Cardiac fibroblast (primary cell): ENCODE results near the gene WSCD1.

Experiments used
- DNase-seq, 2 donors: peaks; one replicate each; pipeline versions ENCODE4 v3.0.0 to v3.0.0-alpha.2; 2010; ENCODE audit warnings: low read depth in 2 of 2
- H3K4me3 ChIP-seq, 2 donors: replicated peaks in 1 of 2; 1 replicate in 1 of 2; 2 replicates in 1 of 2; pipeline ENCODE4 v1.5.1; 2011; ENCODE audit warnings: low read depth in 2 of 2, low read length in 2 of 2, mild to moderate bottlenecking in 2 of 2, moderate library complexity in 1 of 2
- TF ChIP-seq, protein P1 (sequence below): IDR thresholded peaks from one replicate; pipeline ENCODE4 v1.5.1; 2011; ENCODE audit warnings: low read depth, mild to moderate bottlenecking, low read length, inconsistent platforms

Gene WSCD1

DNA sequence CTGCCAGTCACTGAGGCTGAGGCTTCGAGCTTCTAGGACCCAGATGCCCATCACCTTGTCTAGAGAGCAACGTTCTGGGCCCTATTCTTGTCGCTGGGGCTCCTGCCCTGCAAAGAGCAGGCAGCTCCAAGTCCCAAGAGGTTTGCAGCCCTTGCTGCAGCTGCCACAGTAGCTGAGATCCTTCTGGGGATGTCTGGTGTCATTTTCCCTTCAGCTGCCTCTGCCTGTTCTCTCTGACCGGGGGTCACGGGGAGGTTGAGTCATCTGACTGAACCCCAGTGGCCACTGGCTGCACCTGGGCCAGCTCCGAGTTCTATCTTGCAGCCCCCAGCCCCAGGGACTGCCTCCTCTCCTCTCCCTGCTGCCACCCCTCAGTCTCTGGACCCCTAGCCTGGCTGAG, 4.9 kb downstream of the WSCD1 start:
- TF ChIP-seq, protein P1, sequence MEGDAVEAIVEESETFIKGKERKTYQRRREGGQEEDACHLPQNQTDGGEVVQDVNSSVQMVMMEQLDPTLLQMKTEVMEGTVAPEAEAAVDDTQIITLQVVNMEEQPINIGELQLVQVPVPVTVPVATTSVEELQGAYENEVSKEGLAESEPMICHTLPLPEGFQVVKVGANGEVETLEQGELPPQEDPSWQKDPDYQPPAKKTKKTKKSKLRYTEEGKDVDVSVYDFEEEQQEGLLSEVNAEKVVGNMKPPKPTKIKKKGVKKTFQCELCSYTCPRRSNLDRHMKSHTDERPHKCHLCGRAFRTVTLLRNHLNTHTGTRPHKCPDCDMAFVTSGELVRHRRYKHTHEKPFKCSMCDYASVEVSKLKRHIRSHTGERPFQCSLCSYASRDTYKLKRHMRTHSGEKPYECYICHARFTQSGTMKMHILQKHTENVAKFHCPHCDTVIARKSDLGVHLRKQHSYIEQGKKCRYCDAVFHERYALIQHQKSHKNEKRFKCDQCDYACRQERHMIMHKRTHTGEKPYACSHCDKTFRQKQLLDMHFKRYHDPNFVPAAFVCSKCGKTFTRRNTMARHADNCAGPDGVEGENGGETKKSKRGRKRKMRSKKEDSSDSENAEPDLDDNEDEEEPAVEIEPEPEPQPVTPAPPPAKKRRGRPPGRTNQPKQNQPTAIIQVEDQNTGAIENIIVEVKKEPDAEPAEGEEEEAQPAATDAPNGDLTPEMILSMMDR: no peak
- no peak overlapping the region for H3K4me3 ChIP-seq
- DNase-seq: no peak

DNA sequence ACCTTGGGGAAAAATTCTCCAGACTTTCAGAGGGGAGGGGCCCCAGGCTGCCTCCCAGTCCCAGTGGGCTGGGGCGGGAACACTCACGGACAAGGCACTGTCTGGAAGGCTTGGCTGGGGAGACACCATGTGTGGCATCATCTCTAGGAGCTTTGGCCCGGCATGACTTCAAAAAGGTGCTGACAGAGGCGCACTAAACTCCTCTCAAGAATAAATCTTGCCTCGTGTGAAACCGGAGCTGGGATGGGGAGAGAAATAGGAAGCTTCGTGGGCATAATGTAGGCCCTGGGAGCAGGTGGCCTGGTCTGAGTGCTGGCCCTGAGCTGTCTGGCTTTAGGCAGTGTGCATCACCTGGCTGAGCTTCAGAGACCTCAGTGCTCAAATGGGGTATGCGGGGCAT, 5.7 kb downstream of the WSCD1 start:
- H3K4me3 ChIP-seq: no peak overlapping the region
- DNase-seq: no peak
- TF ChIP-seq, protein P1: no peak

DNA sequence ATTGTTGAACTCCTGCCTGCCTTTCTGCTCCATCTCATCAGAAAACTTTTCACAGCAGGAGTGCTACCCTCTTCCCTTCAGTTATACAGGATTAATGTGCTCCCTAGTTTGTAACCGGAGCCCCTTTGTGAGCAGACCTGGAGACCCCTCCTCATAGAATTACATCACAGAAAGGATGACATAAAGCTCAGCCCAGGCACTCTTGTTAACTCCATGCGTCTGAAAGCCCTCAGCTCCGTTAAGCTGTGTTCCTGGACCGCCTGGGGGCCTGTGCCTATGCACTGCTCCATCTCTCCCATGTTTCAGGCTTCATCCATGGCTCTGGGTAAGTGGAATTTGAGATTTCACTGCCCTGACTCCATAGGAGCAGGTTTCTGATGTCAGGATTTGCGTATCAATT, 7.6 kb downstream of the WSCD1 start:
- no peak overlapping the region for H3K4me3 ChIP-seq
- no peak for DNase-seq
- TF ChIP-seq, protein P1: no peak

DNA sequence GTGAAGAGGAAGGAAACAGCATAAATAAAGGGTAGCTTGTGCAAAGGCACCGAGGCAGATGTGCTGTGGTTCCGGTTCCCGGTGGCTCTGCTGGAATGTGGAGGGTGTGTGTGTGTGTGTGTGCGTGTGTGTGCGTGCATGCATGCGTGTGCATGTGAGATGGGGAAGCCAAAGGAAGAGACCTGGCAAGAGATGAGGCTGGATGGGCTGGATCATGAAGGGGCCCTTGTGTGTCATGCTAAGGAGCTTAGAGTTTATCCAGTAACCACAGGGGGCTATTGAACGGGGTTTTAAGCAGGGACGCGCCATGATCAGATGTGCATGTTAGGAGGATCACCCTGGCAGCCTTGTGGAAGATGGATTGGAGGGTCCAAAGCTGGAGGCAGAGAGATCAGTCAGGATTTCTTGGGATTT, 8.3 kb downstream of the WSCD1 start:
- DNase-seq: no peak
- TF ChIP-seq, protein P1: no peak
- no peak overlapping the region for H3K4me3 ChIP-seq

- DNase-seq: no peak
- H3K4me3 ChIP-seq: no peak overlapping the region
- TF ChIP-seq, protein P1: no peak
Measured at GRCh38 chr17:6079155-6079888, 9.1 kb downstream of the WSCD1 start.

DNA sequence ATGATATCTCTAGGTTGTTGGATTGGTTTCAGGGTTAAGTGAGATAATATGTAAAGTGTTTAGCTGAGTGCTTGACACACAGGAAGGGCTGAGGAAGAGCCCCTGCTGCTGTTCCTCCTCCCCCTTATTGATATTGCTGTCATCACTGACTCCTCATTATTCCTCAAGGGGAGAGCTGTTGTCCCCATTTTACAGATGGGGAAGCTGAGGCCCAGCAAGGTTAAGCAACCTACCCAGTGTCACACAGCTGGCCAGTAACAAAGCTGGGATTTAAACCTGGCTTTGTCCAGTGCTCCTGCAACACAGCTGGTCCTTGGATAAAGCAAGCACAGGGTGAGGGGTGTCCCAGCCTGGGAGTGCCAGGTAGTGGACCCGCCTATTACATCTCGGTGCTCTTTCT, 9.8 kb downstream of the WSCD1 start:
- TF ChIP-seq, protein P1: no peak
- DNase-seq: no peak
- H3K4me3 ChIP-seq: no peak overlapping the region
